ENCODE measurements around the gene GPT2.

DNA sequence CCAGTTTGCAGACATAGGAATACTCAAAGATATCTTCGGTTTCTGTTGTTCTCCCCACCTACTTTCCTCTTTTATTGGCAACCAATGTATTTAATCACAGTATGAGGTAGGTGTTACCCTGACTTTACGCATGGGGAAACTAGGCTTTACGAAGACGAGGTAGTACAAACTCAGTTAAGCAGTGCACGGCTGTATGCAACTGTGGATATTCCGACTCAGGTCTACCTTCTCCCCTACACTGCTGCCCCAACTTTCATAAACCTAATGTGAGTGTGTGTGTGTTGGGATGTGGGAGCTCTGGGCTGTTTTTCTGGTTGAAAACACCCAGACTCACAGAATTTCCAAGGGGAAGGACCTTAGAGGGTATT lies 1.2 kb upstream of the GPT2 start:
- TF ChIP-seq, protein P1, sequence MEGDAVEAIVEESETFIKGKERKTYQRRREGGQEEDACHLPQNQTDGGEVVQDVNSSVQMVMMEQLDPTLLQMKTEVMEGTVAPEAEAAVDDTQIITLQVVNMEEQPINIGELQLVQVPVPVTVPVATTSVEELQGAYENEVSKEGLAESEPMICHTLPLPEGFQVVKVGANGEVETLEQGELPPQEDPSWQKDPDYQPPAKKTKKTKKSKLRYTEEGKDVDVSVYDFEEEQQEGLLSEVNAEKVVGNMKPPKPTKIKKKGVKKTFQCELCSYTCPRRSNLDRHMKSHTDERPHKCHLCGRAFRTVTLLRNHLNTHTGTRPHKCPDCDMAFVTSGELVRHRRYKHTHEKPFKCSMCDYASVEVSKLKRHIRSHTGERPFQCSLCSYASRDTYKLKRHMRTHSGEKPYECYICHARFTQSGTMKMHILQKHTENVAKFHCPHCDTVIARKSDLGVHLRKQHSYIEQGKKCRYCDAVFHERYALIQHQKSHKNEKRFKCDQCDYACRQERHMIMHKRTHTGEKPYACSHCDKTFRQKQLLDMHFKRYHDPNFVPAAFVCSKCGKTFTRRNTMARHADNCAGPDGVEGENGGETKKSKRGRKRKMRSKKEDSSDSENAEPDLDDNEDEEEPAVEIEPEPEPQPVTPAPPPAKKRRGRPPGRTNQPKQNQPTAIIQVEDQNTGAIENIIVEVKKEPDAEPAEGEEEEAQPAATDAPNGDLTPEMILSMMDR (conservative IDR thresholded peaks at IDR 0.05 in 1 of 2, IDR thresholded peaks at IDR 0.05 in 1 of 2; ENCODE audit: low read depth in 1 of 2, low read length in 2 of 2), result no peak
- TF ChIP-seq EZH2 (IDR thresholded peaks at IDR 0.05; ENCODE audit: low read length, missing control alignments), result no peak

Measured in fibroblast of lung (primary cell).